Anterior cingulate cortex (tissue), 58 donors: Measurements from ENCODE around the gene FBXO9.

Source experiments
- DNase-seq, 58 donors: peaks; one replicate each; lab custom pipeline; 2025; lab: John Stamatoyannopoulos, UW

Gene FBXO9

DNA sequence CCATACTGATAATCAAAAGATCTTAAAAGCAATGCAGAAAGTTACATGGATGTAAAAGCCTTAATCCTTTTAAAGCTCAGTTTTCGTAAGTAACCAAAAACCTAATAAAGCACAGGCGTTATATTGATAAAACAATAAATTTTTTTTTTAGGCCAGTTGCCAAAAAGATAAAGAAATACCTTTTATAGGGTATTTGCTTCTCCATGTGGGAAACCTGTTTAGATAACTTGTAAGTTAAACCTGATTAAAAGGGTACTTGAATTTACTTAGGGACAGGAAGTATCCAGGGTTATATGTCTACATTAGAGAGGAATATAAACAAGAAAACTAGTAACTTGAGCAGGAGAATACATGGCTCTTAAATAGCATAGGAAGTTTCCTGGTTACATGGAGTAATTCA, 21.1 kb downstream of the FBXO9 start:
- DNase-seq = no peak

DNA sequence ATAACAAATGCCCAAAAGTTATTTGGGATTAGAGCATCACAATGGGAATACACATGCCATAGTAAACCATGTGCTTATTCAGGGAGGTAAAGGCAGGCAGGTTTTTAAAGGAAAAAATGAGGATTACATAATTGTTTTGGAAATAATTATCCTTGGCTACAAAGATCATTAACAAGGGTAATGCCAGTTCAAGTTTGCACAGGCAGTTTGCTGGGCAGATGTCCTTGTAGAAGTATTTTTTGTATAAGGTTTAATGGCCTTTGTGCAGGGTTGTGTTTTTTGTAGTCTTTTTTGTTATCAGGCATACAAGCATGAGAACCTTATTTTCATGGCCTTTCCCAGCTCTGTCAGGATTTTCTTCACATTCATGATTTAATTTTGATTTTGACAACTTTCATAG, 24.7 kb downstream of the FBXO9 start:
- DNase-seq = no peak

GRCh38 chr6:53090576-53090975, 25.4 kb downstream of the FBXO9 start:
- peak in 1 of 58 donors; percentile 7 for DNase-seq

- no peak for DNase-seq
Observed at GRCh38 chr6:53095270-53095669, 30.1 kb downstream of the FBXO9 start.

- DNase-seq = no peak
Observed at GRCh38 chr6:53095716-53096115, 30.5 kb downstream of the FBXO9 start.

DNA sequence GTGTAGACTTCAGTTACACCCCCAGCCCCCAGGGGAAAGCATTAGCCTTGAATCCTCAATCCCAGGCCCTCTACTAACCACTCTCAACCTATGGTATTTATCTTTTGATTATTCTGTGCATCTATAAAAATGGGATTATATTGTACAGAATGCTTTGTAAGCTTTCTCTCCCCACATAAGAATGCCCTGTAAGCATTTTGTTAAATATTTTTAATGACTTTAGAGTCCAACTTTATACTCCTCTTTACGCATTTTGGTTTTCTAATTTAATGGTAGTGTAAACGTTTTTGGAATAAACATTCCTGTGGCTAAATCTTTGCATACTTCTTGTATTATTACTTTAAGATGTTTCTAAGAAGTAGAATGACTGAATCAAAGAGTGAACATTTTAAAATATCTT, 35.4 kb downstream of the FBXO9 start:
- no peak for DNase-seq

DNA sequence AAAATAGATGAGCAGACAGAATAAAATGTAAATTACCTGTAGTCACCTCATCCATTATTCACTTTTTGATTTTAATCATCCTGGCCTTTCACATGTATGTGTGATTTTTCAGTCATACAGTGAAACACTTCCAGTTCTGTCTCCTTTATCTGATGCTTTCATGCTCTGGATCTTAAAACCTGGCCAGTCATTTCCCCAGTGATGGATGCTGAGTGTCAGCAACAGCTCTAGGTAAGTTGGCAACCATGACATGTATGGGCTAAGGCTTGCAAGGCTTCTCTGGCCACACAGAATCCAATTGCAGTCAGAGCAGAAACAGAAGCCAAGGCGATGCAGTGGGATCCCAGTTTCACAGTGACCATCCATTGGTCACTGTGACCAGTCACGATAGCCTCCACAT, 35.8 kb downstream of the FBXO9 start:
- DNase-seq = no peak

DNA sequence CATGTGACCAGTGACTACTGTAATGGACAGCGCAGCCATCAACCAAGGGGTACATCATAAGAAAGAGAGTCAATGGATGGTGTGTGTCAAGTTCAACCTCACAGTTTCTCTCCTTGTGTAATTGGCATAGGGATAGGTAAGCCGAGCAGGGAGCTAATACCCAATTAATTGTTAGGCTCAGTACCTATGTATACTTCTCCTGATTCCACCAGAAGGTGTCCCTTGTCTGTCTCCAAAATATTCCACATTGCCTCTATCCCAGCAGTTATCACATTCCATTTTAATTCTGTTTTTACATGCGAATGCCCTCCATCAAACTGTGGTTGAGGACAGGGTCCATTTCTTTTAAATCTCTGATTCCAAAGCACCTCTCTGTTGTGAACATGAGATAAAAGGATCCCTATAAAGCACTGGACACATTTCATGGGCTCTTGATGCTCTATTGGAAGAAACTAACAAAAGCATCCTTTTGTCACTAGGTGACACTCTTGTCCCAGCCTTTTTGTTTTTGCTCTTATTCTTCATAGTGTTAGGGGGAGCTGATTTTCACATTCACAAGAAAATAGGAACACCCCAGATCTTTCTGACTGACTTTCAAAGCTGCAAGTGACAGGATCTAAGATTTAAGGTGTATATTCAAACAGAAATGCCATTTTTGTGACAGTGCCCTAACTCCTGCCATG, 38.9 kb downstream of the FBXO9 start:
- peak in 1 of 58 donors; percentile 31 for DNase-seq

GRCh38 chr6:53104916-53105315, 39.7 kb downstream of the FBXO9 start:
- no peak for DNase-seq

- no peak for DNase-seq
Observed at GRCh38 chr6:53107091-53107490, 41.9 kb downstream of the FBXO9 start.

DNA sequence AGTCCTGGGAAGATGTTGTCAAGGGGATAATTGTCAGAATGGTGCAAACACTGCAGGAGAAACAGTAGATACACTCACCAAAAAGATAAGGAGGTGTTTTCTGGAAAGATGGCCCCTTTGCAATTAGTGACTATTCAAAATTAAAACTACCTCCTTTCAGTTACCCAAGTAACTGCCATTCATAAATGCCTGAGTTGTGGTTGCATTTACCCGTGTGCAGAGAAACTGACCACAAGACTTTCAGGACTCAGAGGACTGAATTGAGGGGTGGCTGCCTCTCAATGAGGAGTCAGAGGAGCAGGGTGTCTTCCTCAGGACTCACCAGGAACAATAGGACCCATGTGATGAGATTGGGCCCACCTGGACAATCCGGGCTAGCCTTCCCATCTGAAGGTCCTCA, 44.4 kb downstream of the FBXO9 start:
- DNase-seq = no peak

DNA sequence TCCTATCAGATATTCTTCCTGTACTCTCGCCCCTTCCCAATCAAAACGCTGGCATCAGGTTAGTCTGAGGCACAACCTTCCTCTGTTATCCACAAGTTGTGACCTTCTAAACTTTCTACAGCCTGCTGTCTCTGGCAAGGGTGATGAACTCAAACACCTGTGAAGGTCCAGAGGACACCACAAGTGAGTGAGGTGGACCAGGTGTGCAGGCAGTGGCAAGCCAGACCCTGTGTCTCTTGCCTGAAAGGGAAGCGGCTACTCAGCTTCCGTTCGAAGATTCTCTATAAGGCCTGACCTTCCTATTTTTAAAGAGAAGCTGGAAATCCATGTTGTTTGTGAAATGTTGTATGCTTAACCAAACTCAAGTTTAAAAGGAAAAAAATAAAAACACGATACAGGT, 46.7 kb downstream of the FBXO9 start:
- no peak for DNase-seq

- DNase-seq = no peak
Observed at GRCh38 chr6:53112404-53112803, 47.2 kb downstream of the FBXO9 start.

- DNase-seq = no peak
Observed at GRCh38 chr6:53112871-53113270, 47.7 kb downstream of the FBXO9 start.

GRCh38 chr6:53113742-53114141, 48.5 kb downstream of the FBXO9 start:
- DNase-seq = no peak

DNA sequence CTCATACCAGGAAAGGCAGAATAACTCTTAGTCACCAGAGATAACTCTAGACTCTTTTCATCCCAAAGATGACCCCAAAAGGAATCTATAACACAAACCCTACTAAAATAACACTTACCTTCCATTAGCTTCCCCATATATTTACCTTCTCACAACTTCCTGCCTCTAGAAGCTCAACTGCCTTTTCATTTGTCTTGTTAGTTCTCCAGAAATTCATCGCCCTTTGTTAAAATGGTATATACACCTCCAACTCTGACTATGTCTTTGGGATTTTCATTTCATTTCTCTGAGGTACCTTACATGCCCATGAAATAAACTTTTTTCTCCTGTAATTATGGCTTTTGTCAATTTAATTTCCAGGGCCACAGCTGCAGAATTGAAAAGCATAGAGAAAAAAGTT, 49.9 kb downstream of the FBXO9 start:
- DNase-seq = no peak

- DNase-seq = no peak
Observed at GRCh38 chr6:53115741-53116140, 50.5 kb downstream of the FBXO9 start.

GRCh38 chr6:53119349-53119748, 54.1 kb downstream of the FBXO9 start:
- no peak for DNase-seq

DNA sequence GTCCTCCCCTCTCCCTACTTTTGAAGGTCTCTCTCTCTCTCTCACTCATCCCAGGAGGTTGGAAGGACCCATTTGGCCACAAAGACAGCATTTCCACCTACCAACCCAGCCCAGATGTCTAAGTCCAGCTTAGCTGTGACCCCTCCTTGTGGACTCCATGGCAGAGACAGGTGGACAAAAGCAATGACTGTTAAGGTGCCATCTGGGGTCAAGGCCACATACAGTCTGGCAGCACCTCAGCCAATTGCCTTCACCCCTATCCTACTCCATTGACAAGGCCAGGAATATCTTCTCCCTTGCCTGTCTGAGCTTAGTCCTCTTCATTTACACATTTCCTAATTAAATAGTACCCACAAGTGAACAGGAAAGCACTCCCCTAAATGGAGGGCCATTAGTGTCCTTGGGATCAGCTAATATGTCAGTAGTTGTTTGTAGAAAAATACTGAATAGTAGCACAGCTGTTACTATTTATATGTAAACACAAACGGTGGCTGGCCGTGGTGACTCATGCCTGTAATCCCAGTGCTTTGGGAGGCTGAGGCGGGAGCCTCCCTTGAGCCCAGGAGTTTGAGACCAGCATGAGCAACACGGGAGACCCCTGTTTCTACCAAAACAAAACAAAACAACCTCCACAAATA, 54.7 kb downstream of the FBXO9 start:
- DNase-seq = no peak

DNA sequence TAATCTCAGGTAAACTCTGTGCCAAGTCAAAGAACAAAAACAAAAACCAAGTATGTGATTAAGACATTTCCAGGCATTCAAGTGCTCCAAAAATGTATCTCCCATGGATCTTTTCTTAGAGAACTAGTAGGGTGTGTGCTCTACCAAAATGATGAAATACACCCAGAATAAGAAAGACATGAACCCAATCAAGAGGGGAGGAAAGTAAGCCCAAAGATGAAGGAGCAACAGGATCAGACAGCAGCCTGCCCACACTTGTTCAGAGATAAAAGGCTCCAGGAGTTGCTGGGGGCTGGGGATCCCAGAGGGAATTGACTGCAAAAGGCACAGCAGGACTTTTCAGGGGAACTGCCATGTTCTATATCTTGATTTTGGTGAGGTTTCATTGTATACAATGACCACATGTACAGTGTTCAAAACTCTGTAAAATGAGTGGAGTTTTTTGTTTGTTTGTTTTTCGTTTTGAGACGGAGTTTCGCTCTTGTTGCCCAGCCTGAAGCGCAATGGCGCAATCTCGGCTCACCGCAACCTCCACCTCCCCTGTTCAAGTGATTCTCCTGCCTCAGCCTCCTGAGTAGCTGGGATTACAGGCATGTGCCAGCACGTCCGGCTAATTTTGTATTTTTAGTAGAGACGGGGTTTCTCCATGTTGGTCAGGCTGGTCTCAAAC, 59.1 kb downstream of the FBXO9 start:
- no peak for DNase-seq

DNA sequence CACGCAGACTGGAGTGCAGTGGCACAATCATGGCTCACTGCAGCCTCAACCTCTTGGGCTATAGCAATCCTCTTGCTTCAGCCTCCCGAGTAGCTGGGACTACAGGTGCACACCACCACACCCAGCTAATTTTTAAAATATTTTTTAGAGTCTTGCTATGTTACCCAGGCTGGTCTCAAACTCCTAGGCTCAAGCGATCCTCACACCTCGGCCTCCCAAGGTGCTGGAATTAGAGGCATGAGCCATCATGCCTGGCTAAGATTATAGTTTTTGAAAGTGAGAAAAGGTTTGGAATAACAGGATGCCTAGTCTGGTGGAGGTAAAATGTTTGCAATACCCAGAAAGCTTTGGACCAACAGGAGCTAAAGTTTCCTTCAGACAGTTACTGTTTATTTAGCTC, 60.1 kb downstream of the FBXO9 start:
- DNase-seq = no peak

GRCh38 chr6:53128842-53129241, 63.6 kb downstream of the FBXO9 start:
- no peak for DNase-seq
